Right lobe of liver (tissue), 6 donors: Measurements from ENCODE around the gene UVSSA. TPM values are rescaled to one million over a fixed set of nuclear protein-coding genes. Genes with fewer than 3 reads are reported as not detected.
"Not testable (repeated sequence)": the region's sequence is repeated elsewhere in the genome, so short reads cannot be mapped to it uniquely, and the experiment has no call there.

Experiments
- ATAC-seq, 4 donors: fragments of 200-7000 bp; cut with Tn5 transposase; one replicate each; pipeline ENCODE4 v1.9.1; 2020; ENCODE audit warnings: mild to moderate bottlenecking in 4 of 4, moderate library complexity in 4 of 4
- DNase-seq, 3 donors: peaks; one replicate each; pipeline ENCODE4 v3.0.0-alpha.2; 2020
- H3K27ac ChIP-seq, 3 donors: fragments of 200-600 bp; one replicate each; pipeline ENCODE4 v1.8.0; 2022
- H3K27me3 ChIP-seq, 2 donors: fragments of 200-600 bp; one replicate each; pipeline ENCODE4 v1.8.0; 2022
- H3K36me3 ChIP-seq, 4 donors: fragments of 200-600 bp; sonication (generic) in 1 of 4; one replicate each; pipeline versions ENCODE4 v1.5.1 to v1.8.0; 2017 to 2022; ENCODE audit warnings: control low read depth in 1 of 4
- H3K4me1 ChIP-seq, 4 donors: fragments of 200-600 bp; sonication (generic) in 1 of 4; one replicate each; pipeline versions ENCODE4 v1.5.1 to v1.8.0; 2017 to 2022; ENCODE audit warnings: control low read depth in 1 of 4
- H3K4me3 ChIP-seq, 3 donors: fragments of 200-600 bp; one replicate each; pipeline ENCODE4 v1.8.0; 2022
- H3K9me3 ChIP-seq, 4 donors: fragments of 200-600 bp; sonication (generic) in 1 of 4; one replicate each; pipeline versions ENCODE4 v1.5.1 to v1.8.0; 2017 to 2022; ENCODE audit warnings: control low read depth in 1 of 4
- POLR2A ChIP-seq: fragments of 450-650 bp; IDR thresholded peaks from one replicate; pipeline ENCODE4 v1.6.1; 2017; ENCODE audit warnings: antibody characterized with exemption, mild to moderate bottlenecking
- WGBS: methylation state at CpG from one replicate; pipeline ENCODE4 v1.1.6; 2018; ENCODE audit warnings: low coverage, low lambda C conversion rate; ENCODE audit not compliant: insufficient coverage; ENCODE audit errors: missing lambda C conversion rate; 5-methylcytosine and 5-hydroxymethylcytosine counted together
- intact Hi-C, 2 donors: fragments of 100-400 bp; cut with DNase I; formaldehyde crosslinking; loops; one replicate each; pipeline versions ENCODE4 v1.11.2 to v1.14.1; 2022
- total RNA-seq, 6 experiments: library from RNA; depleted of rRNA in 2 of 6; stranded (reverse); fragments of >200 nt in 2 of 6; fragmentation: NEBNext Ultra II Directional in 3 of 6; extraction: Animal tissue kit (Norgen Biotek cat#: 25700) in 3 of 6; gene quantifications; one replicate each; pipeline versions ENCODE4 v1.1.0 to v1.2.4, GENCODE V29; 2016 to 2023
- TF ChIP-seq, protein P1 (sequence below), 4 donors: fragments of 200-600 bp in 3 of 4; fragments of 450-650 bp in 1 of 4; IDR thresholded peaks; one replicate each; pipeline versions ENCODE4 v1.5.1 to v1.8.0; 2016 to 2022; ENCODE audit warnings: antibody characterized with exemption in 4 of 4, mild to moderate bottlenecking in 2 of 4
- donor health status: DM: no; HTN: yes; CAD: no.
- donor health status: DM: no; HTN: no; CAD: no.
- donor health status: DM: no; HTN: no; CAD: no.
- donor health status: DM: no; HTN: yes; CAD: no.
- donor health status: DM: no; HTN: yes; CAD: no.

The UVSSA gene
- total RNA-seq, 6 experiments from 2014 or later = 9.1 to 14.5 (median 11.3) TPM

GRCh38 chr4:1383728-1384591 lies 37.0 kb downstream of the UVSSA start:
- Histone ChIP-seq H3K27ac (no peak overlapping the region), H3K27me3 (no peaks in the 10 kb centered on the region), H3K36me3 (peaks cover 0 to 27% (median 0%) of the 10 kb centered on the region in 4 donors), H3K4me3 (no peak overlapping the region), H3K4me1 (no peaks in the 10 kb centered on the region), H3K9me3 (no peaks in the 10 kb centered on the region)
- no CpG with 5 or more reads among the region's 34 CpGs for WGBS
- TF ChIP-seq, protein P1, sequence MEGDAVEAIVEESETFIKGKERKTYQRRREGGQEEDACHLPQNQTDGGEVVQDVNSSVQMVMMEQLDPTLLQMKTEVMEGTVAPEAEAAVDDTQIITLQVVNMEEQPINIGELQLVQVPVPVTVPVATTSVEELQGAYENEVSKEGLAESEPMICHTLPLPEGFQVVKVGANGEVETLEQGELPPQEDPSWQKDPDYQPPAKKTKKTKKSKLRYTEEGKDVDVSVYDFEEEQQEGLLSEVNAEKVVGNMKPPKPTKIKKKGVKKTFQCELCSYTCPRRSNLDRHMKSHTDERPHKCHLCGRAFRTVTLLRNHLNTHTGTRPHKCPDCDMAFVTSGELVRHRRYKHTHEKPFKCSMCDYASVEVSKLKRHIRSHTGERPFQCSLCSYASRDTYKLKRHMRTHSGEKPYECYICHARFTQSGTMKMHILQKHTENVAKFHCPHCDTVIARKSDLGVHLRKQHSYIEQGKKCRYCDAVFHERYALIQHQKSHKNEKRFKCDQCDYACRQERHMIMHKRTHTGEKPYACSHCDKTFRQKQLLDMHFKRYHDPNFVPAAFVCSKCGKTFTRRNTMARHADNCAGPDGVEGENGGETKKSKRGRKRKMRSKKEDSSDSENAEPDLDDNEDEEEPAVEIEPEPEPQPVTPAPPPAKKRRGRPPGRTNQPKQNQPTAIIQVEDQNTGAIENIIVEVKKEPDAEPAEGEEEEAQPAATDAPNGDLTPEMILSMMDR (IDR thresholded peaks at IDR 0.05) = no peak
- TF ChIP-seq POLR2A = no peak
- no peak for ATAC-seq
- peak in 2 of 3 donors; percentile 11 to 43 for DNase-seq
- intact Hi-C loops = no loop called here

GRCh38 chr4:1384675-1385372 lies 37.8 kb downstream of the UVSSA start:
- TF ChIP-seq, protein P1 (IDR thresholded peaks at IDR 0.05) = no peak
- TF ChIP-seq POLR2A = no peak
- intact Hi-C loops = no loop called here
- H3K4me3 ChIP-seq = no peak overlapping the region
- 100% methylated on average over 1 of the region's 16 CpGs for WGBS
- H3K9me3 ChIP-seq = no peaks in the 10 kb centered on the region
- H3K27me3 ChIP-seq = no peaks in the 10 kb centered on the region
- peaks cover 0 to 27% (median 0%) of the 10 kb centered on the region in 4 donors for H3K36me3 ChIP-seq
- no peaks in the 10 kb centered on the region for H3K4me1 ChIP-seq
- DNase-seq (peak in 2 of 3 donors; percentile 16 to 50), ATAC-seq (peak in 2 of 4 donors; percentile 8)
- H3K27ac ChIP-seq = no peak overlapping the region

- intact Hi-C loops = no loop called here
- Histone ChIP-seq H3K4me1 (no peaks in the 10 kb centered on the region), H3K36me3 (peaks cover 0 to 27% (median 0%) of the 10 kb centered on the region in 4 donors), H3K4me3 (no peak overlapping the region), H3K27ac (no peak overlapping the region), H3K27me3 (no peaks in the 10 kb centered on the region), H3K9me3 (no peaks in the 10 kb centered on the region)
- no peak for TF ChIP-seq POLR2A
- TF ChIP-seq, protein P1 (IDR thresholded peaks at IDR 0.05) = no peak
- DNase-seq (peak in 2 of 3 donors; percentile 8 to 52), ATAC-seq (no peak)
- 100% methylated on average over 1 of the region's 44 CpGs for whole genome bisulfite sequencing
These were observed 38.6 kb downstream of the UVSSA start for GRCh38 chr4:1385373-1386340.

DNA sequence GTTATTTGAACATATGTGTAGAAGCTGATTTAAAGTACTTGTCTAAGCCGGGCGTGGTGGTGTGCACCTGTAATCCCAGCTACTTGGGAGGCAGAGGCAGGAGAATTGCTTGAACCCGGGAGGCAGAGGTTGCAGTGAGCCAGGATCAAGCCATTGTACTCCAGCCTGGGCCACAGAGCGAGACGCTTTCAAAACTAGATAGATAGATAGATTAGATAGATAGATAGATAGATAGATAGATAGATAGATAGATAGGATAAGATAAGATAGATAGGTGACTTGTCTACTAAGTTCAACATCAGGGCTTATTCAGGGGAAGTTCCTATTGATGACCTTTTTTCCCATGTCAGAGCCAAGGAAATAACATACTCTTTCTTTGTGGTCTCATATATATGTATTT lies 46.4 kb downstream of the UVSSA start:
- H3K4me3 ChIP-seq, intact Hi-C loops, H3K4me1 ChIP-seq, H3K27me3 ChIP-seq, DNase-seq, H3K9me3 ChIP-seq, H3K27ac ChIP-seq, H3K36me3 ChIP-seq, ATAC-seq: not testable (repeated sequence)
- 92% methylated on average over 5 of the region's 5 CpGs for WGBS
